Right lobe of liver (tissue), 6 donors: ENCODE results near the gene MSH2. TPM values are rescaled to one million over a fixed set of nuclear protein-coding genes. Genes with fewer than 3 reads are reported as not detected.
"Not testable (repeated sequence)": the region's sequence is repeated elsewhere in the genome, so short reads cannot be mapped to it uniquely, and the experiment has no call there.

Experiments
- ATAC-seq, 4 donors: fragments of 200-7000 bp; cut with Tn5 transposase; one replicate each; pipeline ENCODE4 v1.9.1; 2020; ENCODE audit warnings: mild to moderate bottlenecking in 4 of 4, moderate library complexity in 4 of 4
- DNase-seq, 3 donors: peaks; one replicate each; pipeline ENCODE4 v3.0.0-alpha.2; 2020
- H3K27ac ChIP-seq, 3 donors: fragments of 200-600 bp; one replicate each; pipeline ENCODE4 v1.8.0; 2022
- H3K27me3 ChIP-seq, 2 donors: fragments of 200-600 bp; one replicate each; pipeline ENCODE4 v1.8.0; 2022
- H3K36me3 ChIP-seq, 4 donors: fragments of 200-600 bp; sonication (generic) in 1 of 4; one replicate each; pipeline versions ENCODE4 v1.5.1 to v1.8.0; 2017 to 2022; ENCODE audit warnings: control low read depth in 1 of 4
- H3K4me1 ChIP-seq, 4 donors: fragments of 200-600 bp; sonication (generic) in 1 of 4; one replicate each; pipeline versions ENCODE4 v1.5.1 to v1.8.0; 2017 to 2022; ENCODE audit warnings: control low read depth in 1 of 4
- H3K4me3 ChIP-seq, 3 donors: fragments of 200-600 bp; one replicate each; pipeline ENCODE4 v1.8.0; 2022
- H3K9me3 ChIP-seq, 4 donors: fragments of 200-600 bp; sonication (generic) in 1 of 4; one replicate each; pipeline versions ENCODE4 v1.5.1 to v1.8.0; 2017 to 2022; ENCODE audit warnings: control low read depth in 1 of 4
- CTCF ChIP-seq, 4 donors: fragments of 200-600 bp in 3 of 4; fragments of 450-650 bp in 1 of 4; IDR thresholded peaks; one replicate each; pipeline versions ENCODE4 v1.5.1 to v1.8.0; 2016 to 2022; ENCODE audit warnings: antibody characterized with exemption in 4 of 4, mild to moderate bottlenecking in 2 of 4
- POLR2A ChIP-seq: fragments of 450-650 bp; IDR thresholded peaks from one replicate; pipeline ENCODE4 v1.6.1; 2017; ENCODE audit warnings: antibody characterized with exemption, mild to moderate bottlenecking
- WGBS: methylation state at CpG from one replicate; pipeline ENCODE4 v1.1.6; 2018; ENCODE audit warnings: low coverage, low lambda C conversion rate; ENCODE audit not compliant: insufficient coverage; ENCODE audit errors: missing lambda C conversion rate; 5-methylcytosine and 5-hydroxymethylcytosine counted together
- intact Hi-C, 2 donors: fragments of 100-400 bp; cut with DNase I; formaldehyde crosslinking; loops; one replicate each; pipeline versions ENCODE4 v1.11.2 to v1.14.1; 2022
- total RNA-seq, 6 experiments: library from RNA; depleted of rRNA in 2 of 6; stranded (reverse); fragments of >200 nt in 2 of 6; fragmentation: NEBNext Ultra II Directional in 3 of 6; extraction: Animal tissue kit (Norgen Biotek cat#: 25700) in 3 of 6; gene quantifications; one replicate each; pipeline versions ENCODE4 v1.1.0 to v1.2.4, GENCODE V29; 2016 to 2023
- donor health status: DM: no; HTN: yes; CAD: no.
- donor health status: DM: no; HTN: no; CAD: no.
- donor health status: DM: no; HTN: no; CAD: no.
- donor health status: DM: no; HTN: yes; CAD: no.
- donor health status: DM: no; HTN: yes; CAD: no.

MSH2 gene
- total RNA-seq, 6 experiments from 2014 or later = 3.2 to 7.0 (median 5.2) TPM

- Histone ChIP-seq H3K4me3 (no peak overlapping the region), H3K4me1 (no peaks in the 10 kb centered on the region), H3K27ac (no peak overlapping the region), H3K27me3 (no peaks in the 10 kb centered on the region), H3K36me3 (peaks cover 0 to 6% (median 0%) of the 10 kb centered on the region in 4 donors), H3K9me3 (no peaks in the 10 kb centered on the region)
- no peak for ATAC-seq
- TF ChIP-seq POLR2A = no peak
- TF ChIP-seq CTCF (IDR thresholded peaks at IDR 0.05) = no peak
- WGBS = 67% methylated on average over 2 of the region's 2 CpGs
- DNase-seq = no peak
- intact Hi-C loops = no loop called here
Observed at GRCh38 chr2:47420214-47420613, 17.3 kb downstream of the MSH2 start.

GRCh38 chr2:47420683-47421082 is 17.7 kb downstream of the MSH2 start:
- H3K36me3 ChIP-seq = not testable (repeated sequence)

GRCh38 chr2:47422016-47422415 is 19.1 kb downstream of the MSH2 start:
- Histone ChIP-seq H3K9me3 (no peaks in the 10 kb centered on the region), H3K36me3 (peaks cover 0 to 2% (median 0%) of the 10 kb centered on the region in 4 donors), H3K4me1 (no peaks in the 10 kb centered on the region), H3K4me3 (no peak overlapping the region), H3K27me3 (no peaks in the 10 kb centered on the region), H3K27ac (no peak overlapping the region)
- WGBS = 92% methylated on average over 4 of the region's 4 CpGs
- TF ChIP-seq CTCF (IDR thresholded peaks at IDR 0.05) = no peak
- TF ChIP-seq POLR2A = no peak
- intact Hi-C loops = no loop called here
- DNase-seq (no peak), ATAC-seq (no peak)

More at GRCh38 chr2:47420683-47421082, 17.7 kb downstream of the MSH2 start:
- H3K4me1 ChIP-seq, H3K27ac ChIP-seq, H3K27me3 ChIP-seq, intact Hi-C loops, ATAC-seq, H3K4me3 ChIP-seq, DNase-seq, H3K9me3 ChIP-seq: not testable (repeated sequence)
- 56% methylated on average over 3 of the region's 10 CpGs for WGBS

- no peak for TF ChIP-seq CTCF (IDR thresholded peaks at IDR 0.05)
- TF ChIP-seq POLR2A = no peak
- H3K4me3 ChIP-seq = no peak overlapping the region
- no peaks in the 10 kb centered on the region for H3K4me1 ChIP-seq
- WGBS = 75% methylated on average over 1 of the region's 2 CpGs
- H3K27me3 ChIP-seq = no peaks in the 10 kb centered on the region
- H3K9me3 ChIP-seq = no peaks in the 10 kb centered on the region
- H3K27ac ChIP-seq = no peak overlapping the region
- H3K36me3 ChIP-seq = no peaks in the 10 kb centered on the region
- intact Hi-C loops = no loop called here
- no peak for DNase-seq
- no peak for ATAC-seq
Observed at GRCh38 chr2:47422560-47422959, 19.6 kb downstream of the MSH2 start.

- no peak for ATAC-seq
- WGBS = 97% methylated on average over 3 of the region's 4 CpGs
- Histone ChIP-seq H3K36me3 (peaks cover 0 to 10% (median 5%) of the 10 kb centered on the region in 4 donors), H3K27me3 (no peaks in the 10 kb centered on the region), H3K4me1 (no peaks in the 10 kb centered on the region), H3K4me3 (no peak overlapping the region), H3K27ac (no peak overlapping the region), H3K9me3 (no peaks in the 10 kb centered on the region)
- DNase-seq = no peak
- intact Hi-C loops = no loop called here
- TF ChIP-seq CTCF (IDR thresholded peaks at IDR 0.05) (no peak), POLR2A (no peak)
Observed at GRCh38 chr2:47426786-47427185, 23.8 kb downstream of the MSH2 start.
